RPMI8226 (cell line): ENCODE data around the gene CD300H.
"Not testable (repeated sequence)": the region's sequence is repeated elsewhere in the genome, so short reads cannot be mapped to it uniquely, and the experiment has no call there.

Experiments used
- DNase-seq: peaks from one replicate; pipeline ENCODE4 v3.0.0-alpha.2; 2015

The CD300H gene

DNA sequence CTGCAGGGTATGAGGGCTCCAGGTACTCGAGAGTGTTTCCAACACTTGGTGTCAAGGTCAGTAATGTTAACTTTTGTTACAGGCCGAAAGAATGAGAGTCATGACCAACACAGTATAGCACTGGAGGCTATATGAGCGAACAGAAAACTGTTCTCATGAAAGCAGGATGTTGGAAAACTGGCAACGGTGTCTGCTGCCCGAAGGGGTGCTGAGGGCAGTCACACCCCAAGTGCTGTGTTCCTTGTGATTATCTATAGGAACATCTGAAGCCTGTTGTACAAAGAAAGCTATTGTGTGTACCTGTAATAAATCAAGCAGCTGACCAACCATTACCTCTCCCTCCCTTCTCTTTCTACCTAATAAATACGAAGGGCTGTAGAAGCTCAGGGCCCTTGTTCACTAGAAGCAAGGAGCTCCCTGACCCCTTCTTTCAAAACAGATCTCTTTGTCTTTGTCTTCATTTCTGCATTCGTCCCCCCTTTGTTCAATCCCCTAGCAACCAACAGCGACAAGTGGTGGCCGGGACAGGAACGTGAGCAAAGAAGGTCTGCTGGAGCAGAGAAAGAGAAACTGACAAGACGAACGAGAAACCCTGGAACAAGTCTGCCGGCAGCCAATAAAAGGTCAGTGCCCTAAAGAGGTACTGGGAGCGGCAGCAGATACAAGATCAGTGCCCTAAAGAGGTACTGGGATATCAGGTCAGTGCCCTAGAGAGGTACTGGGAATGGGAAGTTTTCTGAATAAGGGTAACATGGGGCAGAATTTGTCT lies 17.2 kb upstream of the CD300H start:
- DNase-seq: no peak

- no peak for DNase-seq
Measured at GRCh38 chr17:74582633-74583032, 15.3 kb upstream of the CD300H start.

- no peak for DNase-seq
Measured at GRCh38 chr17:74579900-74580299, 12.6 kb upstream of the CD300H start.

GRCh38 chr17:74578979-74579378 lies 11.7 kb upstream of the CD300H start:
- no peak for DNase-seq

DNA sequence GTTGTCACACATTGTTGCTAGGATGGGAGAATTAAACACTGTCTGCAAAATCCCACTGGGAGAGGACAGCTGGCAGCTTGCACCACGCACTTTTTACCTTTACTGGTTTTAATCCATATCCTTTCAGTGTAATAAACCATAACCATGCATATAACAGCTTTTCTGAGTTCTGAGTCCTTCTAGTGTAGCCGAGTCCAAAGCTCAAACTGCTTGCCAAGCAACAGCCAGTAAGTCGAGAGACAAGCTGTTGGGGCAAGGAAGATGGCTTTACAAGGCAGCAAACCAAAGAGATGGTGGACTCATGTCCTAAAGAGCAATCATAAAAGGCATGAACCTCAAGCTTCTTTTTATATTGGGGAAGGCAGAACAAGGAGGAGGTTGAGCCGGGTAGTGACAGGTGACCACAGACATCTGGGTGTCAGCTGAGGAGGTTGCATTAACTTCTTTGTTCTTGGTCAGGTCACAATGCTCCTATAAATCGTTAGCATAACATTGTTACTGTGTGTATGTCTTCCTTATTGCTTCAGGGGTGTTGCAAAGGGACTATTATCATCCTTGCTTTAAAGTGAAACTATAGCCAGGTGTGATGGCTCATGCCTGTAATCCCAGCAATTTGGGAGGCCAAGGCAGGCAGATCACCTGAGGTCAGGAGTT lies 7.3 kb upstream of the CD300H start:
- no peak for DNase-seq

- not testable (repeated sequence) for DNase-seq
Measured at GRCh38 chr17:74573635-74574034, 6.3 kb upstream of the CD300H start.

DNA sequence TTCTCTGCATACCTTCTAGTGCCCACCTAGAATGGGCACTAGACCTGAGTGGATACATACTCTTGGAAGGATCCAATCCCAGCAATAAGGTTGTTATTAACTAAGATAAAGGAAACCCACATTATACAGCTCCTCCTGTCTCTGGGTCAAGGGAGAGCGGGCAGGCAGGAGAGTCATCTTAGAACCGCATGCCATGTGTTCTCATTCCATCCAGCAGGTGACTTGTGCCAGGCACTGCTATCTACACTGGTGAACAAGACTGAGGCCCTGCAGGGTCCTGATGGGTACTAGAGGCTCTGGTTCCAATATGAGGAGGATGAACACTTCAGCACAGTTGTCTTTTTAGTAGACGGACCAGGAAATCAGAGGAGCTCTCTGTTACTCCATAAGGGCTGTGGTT lies 5.9 kb upstream of the CD300H start:
- peak; percentile 30 for DNase-seq

- no peak for DNase-seq
Measured at GRCh38 chr17:74571621-74572270, 4.4 kb upstream of the CD300H start.

- peak; percentile 94 for DNase-seq
Measured at GRCh38 chr17:74569020-74570003, 2.0 kb upstream of the CD300H start.

DNA sequence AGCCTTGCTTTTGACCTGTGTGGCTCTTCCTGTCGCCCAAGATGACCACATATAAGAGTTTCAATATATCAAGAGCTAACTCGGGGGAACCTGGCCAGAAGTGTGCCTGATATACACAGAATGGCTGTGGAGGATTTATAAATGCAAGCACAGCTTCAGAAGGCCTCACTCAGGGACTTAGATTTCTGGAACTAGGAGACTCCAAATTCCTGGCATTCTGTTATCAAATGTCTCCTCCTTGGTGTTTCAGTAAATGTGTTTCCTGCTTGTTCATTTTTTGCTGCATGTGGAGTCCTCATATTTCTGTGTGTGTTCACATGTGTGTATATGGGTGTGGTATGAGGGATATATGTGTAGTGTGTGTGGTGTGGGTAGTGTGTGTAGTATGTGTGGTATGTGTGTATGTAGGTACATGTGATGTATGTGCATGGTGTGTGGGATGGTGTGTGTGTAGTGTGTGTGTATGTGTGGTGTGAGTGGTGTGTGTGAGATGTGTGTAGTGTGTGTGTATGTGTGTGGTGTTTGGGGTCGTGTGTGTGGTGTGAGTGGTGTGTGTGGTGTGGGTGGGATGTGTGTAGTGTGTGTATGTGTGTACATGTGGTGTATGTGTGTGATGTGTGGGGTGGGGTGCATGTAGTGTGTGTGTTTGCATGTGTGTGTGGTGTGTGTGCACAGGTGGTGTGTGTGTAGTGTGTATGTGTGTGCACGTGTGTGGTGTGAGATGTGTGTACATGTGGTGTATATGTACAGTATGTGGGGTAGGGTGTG lies 981 bp upstream of the CD300H start:
- no peak for DNase-seq

DNA sequence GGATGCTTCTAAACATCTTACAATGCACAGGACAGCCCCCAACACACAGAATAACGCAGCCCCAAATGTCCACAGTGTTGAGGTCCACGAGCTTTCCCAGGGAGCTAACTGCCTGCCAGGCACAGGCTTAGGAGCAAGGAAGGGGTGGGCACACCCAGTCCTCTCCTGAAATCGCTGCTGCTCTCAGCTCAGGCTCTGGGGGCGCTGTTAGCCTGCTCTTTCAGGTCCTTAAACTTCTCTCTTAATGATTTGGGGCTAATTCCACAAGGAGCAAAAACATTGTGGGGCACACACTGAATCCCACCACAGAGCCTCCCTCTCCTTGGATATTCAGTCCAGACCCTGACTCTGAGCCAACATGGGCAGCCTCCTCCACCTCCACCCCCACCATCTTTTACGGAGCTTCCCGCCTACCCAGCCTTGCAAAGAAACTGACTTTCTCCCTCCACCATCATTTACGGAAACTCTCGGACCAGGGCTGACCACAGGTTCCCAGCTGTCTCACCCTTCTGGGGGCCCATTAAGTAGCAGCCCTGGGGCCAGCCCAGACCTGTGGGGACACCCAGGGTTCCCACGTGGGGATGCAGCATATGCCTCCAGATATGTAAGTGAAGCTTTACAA lies 1.1 kb downstream of the CD300H start:
- peak; percentile 62 for DNase-seq

DNA sequence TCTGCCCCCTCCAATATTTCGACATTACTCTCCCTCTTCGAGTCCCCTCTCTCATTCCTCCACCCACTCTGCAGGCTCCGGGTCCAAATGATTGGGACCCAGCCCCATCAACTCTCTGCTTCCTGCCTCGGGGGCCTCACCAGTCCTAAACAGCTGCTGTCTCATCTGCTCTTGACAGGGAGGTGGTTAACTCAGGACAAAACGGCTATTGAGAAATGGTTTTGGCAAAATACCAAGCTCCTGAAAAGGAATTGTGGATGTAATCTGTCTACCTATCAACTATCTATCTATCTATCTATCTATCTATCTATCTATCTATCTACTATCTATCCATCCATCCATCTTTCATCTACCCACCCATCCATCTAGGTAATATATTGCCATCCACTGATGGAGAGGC lies 2.2 kb downstream of the CD300H start:
- DNase-seq: no peak

- DNase-seq: no peak
Measured at GRCh38 chr17:74563358-74563757, 4.0 kb downstream of the CD300H start.

- DNase-seq: no peak
Measured at GRCh38 chr17:74561586-74561985, 5.7 kb downstream of the CD300H start.

GRCh38 chr17:74558882-74559519 lies 8.3 kb downstream of the CD300H start:
- DNase-seq: no peak

DNA sequence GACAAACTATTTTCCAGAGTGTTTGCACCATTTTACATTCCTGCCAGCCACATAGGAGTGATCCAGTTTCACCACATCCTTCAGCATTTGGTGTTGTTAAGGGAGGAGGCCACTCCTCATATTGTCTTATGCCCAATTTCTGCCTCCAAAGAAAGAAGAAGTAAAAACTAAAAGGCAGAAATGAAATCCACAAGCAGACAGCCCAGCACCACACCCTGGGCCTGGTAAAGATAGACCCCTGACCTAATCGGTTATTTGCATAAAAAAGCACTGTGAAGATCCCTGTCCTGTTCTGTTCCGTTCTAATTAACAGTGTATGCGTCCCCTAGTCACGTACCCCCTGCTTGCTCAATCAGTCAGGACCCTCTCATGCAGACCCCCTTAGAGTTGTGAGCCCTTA lies 8.9 kb downstream of the CD300H start:
- not testable (repeated sequence) for DNase-seq

DNA sequence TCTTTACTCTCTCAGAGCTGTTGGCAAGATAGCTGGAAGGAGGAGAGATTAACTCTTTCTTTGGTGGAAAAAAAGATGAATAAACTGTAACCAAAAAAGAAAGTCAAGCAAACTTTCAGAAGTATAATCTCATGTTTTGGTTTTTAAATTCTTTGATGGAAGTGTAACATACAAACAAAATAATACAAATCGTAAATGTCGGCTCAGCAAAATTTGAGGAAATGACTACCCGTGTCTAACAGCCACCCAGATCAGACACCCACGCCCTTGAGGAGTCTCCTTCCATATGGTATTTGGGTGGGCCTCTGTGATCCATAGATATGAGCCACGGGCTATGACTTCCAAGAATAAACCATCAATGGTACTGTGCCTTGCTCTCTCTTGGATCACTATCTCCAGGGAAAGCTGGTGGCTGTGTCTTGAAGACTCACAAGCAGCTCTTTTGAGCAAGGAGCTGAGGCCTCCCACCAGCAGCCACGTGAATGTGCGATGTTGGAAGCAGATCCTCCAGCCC lies 11.8 kb downstream of the CD300H start:
- DNase-seq: peak; percentile 24

DNA sequence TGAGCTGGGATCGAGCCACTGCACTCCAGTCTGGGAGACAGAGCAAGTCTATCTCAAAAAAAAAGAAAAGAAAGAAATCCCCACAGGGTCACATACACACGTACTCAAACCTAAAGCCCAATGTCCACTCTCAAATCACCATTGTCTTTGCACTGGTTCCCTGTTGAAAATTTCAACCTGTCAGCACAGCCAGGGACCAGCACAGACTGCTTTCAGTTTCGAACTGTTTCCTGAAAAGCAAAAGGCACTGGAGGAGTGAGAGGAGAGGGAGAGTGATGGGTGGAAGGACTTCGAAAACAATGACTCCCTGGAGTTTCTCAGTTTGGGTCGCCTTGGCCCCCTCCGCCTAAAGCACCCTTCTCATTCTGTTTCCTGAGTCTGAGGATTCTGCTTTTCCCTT lies 12.4 kb downstream of the CD300H start:
- DNase-seq: peak; percentile 75

DNA sequence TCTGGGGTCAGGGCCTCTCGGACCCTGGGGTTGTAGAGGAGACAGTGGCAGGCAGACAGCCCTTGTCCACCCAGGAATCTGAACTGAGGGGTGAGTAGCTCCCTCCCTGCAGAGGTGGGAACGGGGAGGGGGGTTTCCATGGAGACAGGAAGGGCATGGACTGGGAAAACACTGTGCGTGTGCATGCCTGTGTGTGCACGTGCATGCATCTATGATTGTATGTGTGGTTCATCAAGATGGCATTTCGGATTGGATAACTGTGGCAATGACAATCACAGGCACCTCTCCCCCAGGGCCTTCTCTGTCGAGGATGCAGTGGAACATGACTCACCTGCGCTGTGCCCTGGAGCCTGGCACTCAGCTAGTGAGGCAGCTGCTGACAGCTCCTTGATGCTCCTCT lies 15.3 kb downstream of the CD300H start:
- no peak for DNase-seq

- DNase-seq: no peak
Measured at GRCh38 chr17:74550602-74551001, 16.7 kb downstream of the CD300H start.

DNA sequence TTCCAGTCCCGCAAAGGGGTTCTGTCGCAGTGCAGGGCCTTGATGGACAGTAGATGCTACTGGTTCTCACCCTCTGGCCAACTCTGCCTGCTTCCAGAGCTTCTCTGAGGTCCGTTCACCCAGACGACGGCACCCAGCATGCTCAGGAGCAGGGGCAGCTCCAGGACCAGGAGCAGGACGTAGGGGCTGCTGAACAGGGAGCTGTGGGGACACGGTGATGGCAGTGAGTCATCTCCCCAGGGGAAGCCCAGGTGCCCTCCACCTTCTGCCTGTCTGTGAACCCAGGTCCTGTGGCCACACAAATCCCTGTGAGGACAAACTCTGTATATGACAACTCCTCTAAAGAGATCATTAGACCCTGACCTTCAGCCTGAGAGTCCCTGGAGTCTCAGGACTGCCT lies 18.0 kb downstream of the CD300H start:
- DNase-seq: no peak
